GM12892 (cell line): ENCODE measurements around the gene VPS16.

Experiments used
- DNase-seq: peaks from one replicate; pipeline ENCODE4 v3.0.0; 2011; ENCODE audit not compliant: insufficient read length
- FAIRE-seq: peaks from 2 replicates; lab custom pipeline; 2011; peaks lifted over from hg19 to GRCh38; lab: Jason Lieb, UNC
- POLR2A ChIP-seq: IDR thresholded peaks from 2 replicates; pipeline ENCODE4 v1.6.1; 2011; ENCODE audit warnings: low read depth, low read length, control low read depth
- POLR2AphosphoS5 ChIP-seq: IDR thresholded peaks from 2 replicates; pipeline ENCODE4 v1.6.1; 2011; ENCODE audit warnings: low read depth, low read length, control low read depth
- TAF1 ChIP-seq: IDR thresholded peaks from 2 replicates; pipeline ENCODE4 v1.6.1; 2011; ENCODE audit warnings: low read depth, mild to moderate bottlenecking, control low read depth, low read length, borderline replicate concordance

Gene VPS16

GRCh38 chr20:2874456-2874855, 33.9 kb downstream of the VPS16 start:
- no peak for DNase-seq

GRCh38 chr20:2875690-2876203, 35.2 kb downstream of the VPS16 start:
- no peak for FAIRE-seq
- TF ChIP-seq POLR2AphosphoS5 (no peak), POLR2A (no peak), TAF1 (no peak)
- DNase-seq = no peak

More at GRCh38 chr20:2874456-2874855, 33.9 kb downstream of the VPS16 start:
- peak; percentile 70 for FAIRE-seq
- TF ChIP-seq POLR2A (no peak), POLR2AphosphoS5 (no peak), TAF1 (no peak)

GRCh38 chr20:2878515-2878914, 38.0 kb downstream of the VPS16 start:
- FAIRE-seq = no peak
- no peak for DNase-seq
- TF ChIP-seq POLR2A (no peak), TAF1 (no peak), POLR2AphosphoS5 (no peak)

- DNase-seq (no peak), FAIRE-seq (no peak)
Observed at GRCh38 chr20:2879146-2879545, 38.6 kb downstream of the VPS16 start.

GRCh38 chr20:2880650-2881049, 40.1 kb downstream of the VPS16 start:
- DNase-seq (no peak), FAIRE-seq (no peak)
- no peak for TF ChIP-seq POLR2A
- no peak for TF ChIP-seq TAF1
- no peak for TF ChIP-seq POLR2AphosphoS5

More at GRCh38 chr20:2879146-2879545, 38.6 kb downstream of the VPS16 start:
- TF ChIP-seq TAF1 = no peak
- no peak for TF ChIP-seq POLR2A
- TF ChIP-seq POLR2AphosphoS5 = no peak

GRCh38 chr20:2883726-2884637, 43.4 kb downstream of the VPS16 start:
- DNase-seq (no peak), FAIRE-seq (no peak)
- TF ChIP-seq TAF1 (no peak), POLR2A (no peak), POLR2AphosphoS5 (no peak)

- TF ChIP-seq TAF1 = no peak
- no peak for TF ChIP-seq POLR2AphosphoS5
- TF ChIP-seq POLR2A = no peak
- DNase-seq (no peak), FAIRE-seq (no peak)
Observed at GRCh38 chr20:2887715-2888114, 47.2 kb downstream of the VPS16 start.

- DNase-seq (no peak), FAIRE-seq (peak; percentile 9)
- TF ChIP-seq TAF1 = no peak
- TF ChIP-seq POLR2A = no peak
- no peak for TF ChIP-seq POLR2AphosphoS5
Observed at GRCh38 chr20:2888224-2888955, 47.8 kb downstream of the VPS16 start.

- DNase-seq (no peak), FAIRE-seq (no peak)
- no peak for TF ChIP-seq POLR2A
- TF ChIP-seq POLR2AphosphoS5 = no peak
- no peak for TF ChIP-seq TAF1
Observed at GRCh38 chr20:2889209-2889608, 48.7 kb downstream of the VPS16 start.

- FAIRE-seq = no peak
- no peak for DNase-seq
- no peak for TF ChIP-seq POLR2AphosphoS5
- TF ChIP-seq POLR2A = no peak
- no peak for TF ChIP-seq TAF1
Observed at GRCh38 chr20:2889797-2890196, 49.3 kb downstream of the VPS16 start.

GRCh38 chr20:2890742-2891141, 50.2 kb downstream of the VPS16 start:
- no peak for FAIRE-seq
- no peak for TF ChIP-seq POLR2A
- no peak for TF ChIP-seq POLR2AphosphoS5
- TF ChIP-seq TAF1 = no peak
- no peak for DNase-seq

- FAIRE-seq = no peak
- DNase-seq = no peak
- TF ChIP-seq POLR2A (no peak), TAF1 (no peak), POLR2AphosphoS5 (no peak)
Observed at GRCh38 chr20:2891343-2891742, 50.8 kb downstream of the VPS16 start.
